HG03442 (cell line): ENCODE results near the gene LDLRAD1.
"Not testable (repeated sequence)": the region's sequence is repeated elsewhere in the genome, so short reads cannot be mapped to it uniquely, and the experiment has no call there.

Source experiments
- ATAC-seq: cut with Tn5 transposase; IDR thresholded peaks from one replicate; pipeline ENCODE4 v1.9.1; 2021; ENCODE audit warnings: mild to moderate bottlenecking, moderate library complexity; ENCODE audit not compliant: unreplicated experiment

LDLRAD1 gene

DNA sequence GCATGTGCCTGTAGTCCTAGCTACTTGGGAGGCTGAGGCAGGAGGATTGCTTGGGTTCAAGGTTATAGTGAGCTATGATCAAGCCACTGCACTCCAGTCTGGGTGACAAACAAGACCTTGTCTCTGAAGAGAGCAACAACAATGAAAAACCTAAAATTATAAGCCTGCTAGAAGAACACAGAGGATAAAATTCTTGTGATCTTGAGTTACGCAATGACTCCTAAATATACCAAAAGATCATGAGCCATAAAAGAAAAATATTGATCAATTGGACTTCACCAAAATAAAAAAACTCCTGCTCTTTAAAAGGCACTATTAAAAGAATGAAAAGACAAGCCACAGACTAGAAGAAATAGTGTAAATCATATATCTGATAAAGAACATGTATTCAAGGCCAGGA is 22.3 kb downstream of the LDLRAD1 start:
- no peak for ATAC-seq

DNA sequence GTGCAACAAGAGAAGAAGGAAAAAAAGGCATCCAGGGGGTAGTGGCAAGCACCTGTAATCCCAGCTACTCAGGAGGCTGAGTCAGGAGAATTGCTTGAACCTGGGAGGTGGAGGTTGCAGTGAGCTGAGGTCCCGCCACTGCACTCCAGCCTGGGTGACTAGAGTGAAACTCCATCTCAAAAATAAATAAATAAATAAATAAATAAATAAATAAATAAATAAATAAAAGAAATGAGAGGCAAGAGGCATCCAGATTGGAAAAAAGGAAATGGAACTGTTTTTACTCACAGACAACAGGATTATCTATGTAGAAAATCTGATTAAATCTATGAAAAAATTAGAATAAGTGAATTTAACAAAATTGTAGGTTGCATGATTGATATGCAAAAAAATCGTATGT is 23.5 kb downstream of the LDLRAD1 start:
- ATAC-seq: not testable (repeated sequence)

- no peak for ATAC-seq
Observed at GRCh38 chr1:53992085-53992874, 25.7 kb downstream of the LDLRAD1 start.

DNA sequence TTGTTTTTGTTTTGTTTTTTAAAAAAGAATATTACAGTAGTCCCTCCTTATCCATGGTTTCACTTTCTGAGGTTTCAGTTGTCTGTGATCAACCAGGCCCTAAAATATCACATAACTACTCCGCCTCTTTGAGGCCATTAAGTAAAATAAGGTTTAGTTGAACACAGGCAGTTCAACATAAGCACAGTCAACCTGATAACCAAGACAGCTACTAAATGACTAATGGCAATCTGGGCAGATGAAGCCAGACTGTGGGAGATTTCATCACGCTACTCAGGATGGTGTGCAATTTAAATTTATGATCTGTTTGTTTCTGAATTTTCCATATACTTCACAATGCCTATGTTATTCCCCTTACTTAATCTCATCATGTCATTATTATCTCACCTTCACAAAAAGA is 30.1 kb downstream of the LDLRAD1 start:
- ATAC-seq: no peak

GRCh38 chr1:53986458-53986857 is 31.5 kb downstream of the LDLRAD1 start:
- ATAC-seq: no peak

GRCh38 chr1:53984726-53985125 is 33.3 kb downstream of the LDLRAD1 start:
- ATAC-seq: no peak

- ATAC-seq: no peak
Observed at GRCh38 chr1:53982763-53983104, 35.3 kb downstream of the LDLRAD1 start.

- no peak for ATAC-seq
Observed at GRCh38 chr1:53982034-53982762, 35.8 kb downstream of the LDLRAD1 start.

- no peak for ATAC-seq
Observed at GRCh38 chr1:53981220-53981619, 36.8 kb downstream of the LDLRAD1 start.

DNA sequence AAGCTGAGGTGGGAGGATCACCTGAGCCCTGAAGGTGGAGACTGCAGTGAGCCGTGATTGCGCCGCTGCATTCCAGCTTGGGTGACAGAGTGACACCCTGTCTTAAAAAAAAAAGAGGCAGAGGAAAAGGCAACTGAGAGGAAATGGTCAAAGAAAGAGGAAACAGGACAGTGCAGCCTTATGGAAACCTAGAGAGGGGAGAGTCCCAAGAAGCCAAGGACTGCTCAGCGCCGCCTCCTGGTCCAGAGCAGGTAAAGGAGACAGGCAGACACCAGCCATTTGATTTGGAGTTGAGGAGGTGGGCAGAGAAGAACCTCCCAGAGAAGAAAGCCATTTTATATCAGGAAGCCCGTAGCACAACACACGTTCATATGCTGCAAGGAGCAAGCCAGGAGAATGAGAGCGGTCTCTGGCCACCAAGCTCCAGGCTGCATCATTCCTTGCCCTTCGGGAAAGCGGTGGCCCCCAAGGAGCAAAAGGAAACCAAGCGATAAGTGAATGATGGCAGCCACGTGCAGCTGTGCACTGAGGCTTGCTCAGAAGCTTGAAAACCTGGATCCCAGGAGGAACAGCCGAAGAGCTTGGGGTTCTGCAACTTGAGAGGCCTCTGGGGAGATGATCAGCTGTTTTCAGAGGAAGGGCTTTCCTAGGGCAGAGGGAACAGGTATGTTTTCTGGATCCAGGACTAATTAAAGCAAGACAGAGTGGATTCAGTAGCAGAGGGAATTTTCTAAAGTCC is 38.1 kb downstream of the LDLRAD1 start:
- no peak for ATAC-seq

- no peak for ATAC-seq
Observed at GRCh38 chr1:53975861-53976260, 42.1 kb downstream of the LDLRAD1 start.

GRCh38 chr1:53971718-53972117 is 46.3 kb downstream of the LDLRAD1 start:
- no peak for ATAC-seq

DNA sequence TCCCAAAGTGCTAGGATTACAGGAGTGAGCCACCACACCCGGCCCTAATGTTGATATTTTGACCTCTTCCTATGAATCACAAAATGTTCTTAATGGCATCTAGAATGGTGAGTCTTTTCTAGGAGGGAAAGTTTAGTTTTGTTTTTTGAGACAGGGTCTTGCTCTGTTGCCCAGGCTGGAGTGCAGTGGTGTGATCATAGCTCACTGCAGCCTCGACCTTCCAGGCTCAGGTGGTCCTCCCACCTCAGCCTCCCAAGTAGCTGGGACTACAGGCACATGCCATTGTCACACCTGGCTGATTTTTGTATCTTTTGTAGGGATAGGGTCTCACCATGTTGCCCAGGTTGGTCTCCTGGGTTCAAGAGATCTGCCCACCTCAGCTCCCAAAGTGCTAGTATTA is 48.7 kb downstream of the LDLRAD1 start:
- not testable (repeated sequence) for ATAC-seq

DNA sequence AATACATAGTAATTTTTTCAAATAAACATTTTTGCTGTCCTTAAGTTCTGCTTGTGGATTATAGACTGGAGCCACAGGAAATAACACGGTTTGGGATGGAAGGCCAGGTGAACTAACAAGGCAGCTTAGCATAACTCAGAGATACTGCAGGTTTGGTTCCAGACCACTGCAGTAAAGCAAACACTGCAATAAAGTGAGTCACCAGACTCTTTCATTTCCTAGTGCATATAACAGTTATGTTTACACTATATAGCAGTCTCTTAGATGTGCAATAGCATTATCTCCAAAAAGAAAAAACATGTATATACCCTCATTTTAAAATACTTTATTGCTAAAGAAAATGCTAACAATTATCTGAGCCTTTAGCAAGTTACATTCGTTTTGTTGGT is 49.9 kb downstream of the LDLRAD1 start:
- ATAC-seq: no peak

DNA sequence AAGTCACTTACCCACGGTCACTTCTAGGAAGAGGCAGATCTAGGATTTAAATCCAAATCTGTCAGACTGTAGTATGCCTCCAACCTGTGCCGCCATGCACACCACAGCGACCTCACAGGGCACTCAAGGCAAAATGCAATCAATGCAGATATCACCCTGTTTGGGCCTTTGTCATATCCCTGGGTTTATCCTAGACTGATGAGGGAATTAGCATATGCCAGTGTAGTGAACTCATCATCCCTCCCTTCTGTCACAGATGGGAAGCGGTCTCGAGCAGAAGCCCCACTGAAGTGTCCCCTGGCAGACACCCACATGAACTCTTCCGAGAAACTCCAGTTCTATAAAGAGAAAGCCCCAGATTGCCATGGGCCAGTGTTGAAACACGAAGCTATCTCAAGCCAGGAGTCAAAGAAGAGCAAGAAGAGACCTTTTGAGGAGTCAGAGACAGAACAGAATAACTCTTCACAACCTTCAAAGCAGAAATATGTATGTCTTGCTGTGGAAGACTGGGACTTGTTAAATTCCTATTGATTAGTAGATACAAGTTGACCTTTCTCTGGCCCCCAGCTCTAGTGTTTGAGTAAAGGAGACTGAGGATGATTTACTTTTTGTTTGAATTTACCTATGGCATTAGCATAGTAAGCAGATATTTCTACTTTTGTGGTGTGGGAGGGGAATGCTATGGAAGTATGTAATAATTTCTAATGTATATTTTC is 50.4 kb downstream of the LDLRAD1 start:
- no peak for ATAC-seq

DNA sequence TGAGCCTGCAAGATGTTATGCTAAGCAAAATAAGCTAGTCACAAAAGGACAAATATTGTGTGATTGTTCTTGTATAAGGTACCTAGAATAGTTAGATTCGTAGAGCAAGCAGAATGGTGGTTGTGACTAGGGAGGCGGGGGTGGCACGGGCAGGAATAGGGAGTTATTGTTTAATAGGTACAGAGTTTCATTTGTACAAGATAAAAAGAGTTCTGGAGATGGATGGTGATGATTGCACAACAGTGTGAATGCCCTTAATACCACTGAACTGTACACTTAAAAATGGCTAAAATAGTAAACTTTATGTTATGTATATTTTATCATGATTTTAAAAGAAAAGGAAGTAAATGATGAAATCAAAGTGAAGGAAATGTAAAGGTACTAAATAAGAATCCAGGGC is 51.2 kb downstream of the LDLRAD1 start:
- no peak for ATAC-seq

GRCh38 chr1:53964109-53964508 is 53.9 kb downstream of the LDLRAD1 start:
- ATAC-seq: no peak

DNA sequence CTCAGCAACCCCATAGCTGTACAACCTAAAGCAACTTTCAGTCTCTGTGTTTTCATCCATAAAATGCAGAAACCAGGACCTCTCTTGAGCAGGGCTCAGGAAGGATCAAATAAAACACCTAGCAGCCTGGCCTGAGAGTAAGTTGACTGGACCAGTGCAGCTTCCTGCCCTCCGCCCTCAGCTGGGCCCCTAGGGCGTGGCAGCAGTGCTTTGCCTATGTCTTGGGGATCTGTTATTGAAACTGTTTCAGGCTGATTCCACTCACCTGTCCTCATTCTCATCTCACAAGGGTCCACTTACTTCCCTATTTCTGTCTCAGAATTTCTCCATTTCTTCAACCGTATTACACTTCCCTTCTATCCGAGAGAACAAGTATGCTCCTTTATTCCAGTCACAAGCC is 54.5 kb downstream of the LDLRAD1 start:
- ATAC-seq: no peak

DNA sequence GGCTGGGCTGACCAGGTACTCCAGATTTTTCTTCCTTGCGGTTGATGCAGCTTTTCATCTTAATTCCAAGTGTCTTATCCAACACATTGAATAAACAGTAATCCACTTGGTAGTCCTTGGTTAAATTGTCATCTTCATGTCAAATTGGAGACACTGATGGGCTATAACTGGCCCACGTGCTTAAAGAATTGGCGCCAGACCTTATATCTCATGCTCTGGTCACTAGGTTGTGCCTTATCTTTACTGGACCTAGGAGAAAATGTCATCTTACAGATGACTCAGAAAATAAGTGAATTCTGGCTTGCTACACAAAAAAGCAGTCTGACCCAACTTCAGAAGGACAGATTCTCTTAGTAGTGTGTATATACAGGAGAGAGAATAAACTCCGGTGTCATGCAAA is 55.6 kb downstream of the LDLRAD1 start:
- no peak for ATAC-seq

DNA sequence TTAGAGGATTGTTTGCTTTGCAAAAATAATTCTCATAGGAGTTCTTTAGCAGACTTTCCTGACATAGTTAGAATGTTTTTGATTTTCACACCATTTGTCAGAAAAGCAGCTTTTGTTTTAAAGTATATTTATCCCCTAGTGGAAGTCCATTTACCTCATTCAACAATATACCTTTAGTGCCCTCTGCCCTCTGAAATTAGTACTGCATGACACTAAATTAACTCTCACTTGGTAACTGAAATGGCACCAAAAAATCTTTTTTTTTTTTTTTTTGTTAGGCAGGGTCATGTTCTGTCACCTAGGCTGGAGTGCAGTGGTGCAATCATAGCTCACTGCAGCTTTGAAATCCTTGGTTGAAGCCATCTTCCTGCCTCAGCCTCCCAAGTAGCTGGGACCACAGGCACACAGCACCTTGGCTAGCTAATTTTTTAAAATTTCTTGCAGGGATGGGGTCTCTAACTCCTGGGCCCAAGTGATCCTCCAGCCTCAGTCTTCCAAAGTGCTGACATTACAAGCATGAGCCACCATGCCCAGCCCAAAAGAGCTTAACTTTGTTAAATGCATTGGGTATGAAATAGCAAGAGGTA is 58.2 kb downstream of the LDLRAD1 start:
- no peak for ATAC-seq
